Upper lobe of left lung (tissue), 4 donors: ENCODE data around the gene KCNN4.

Experiments
- CTCF ChIP-seq, 6 experiments: fragments of 450-650 bp in 4 of 6; fragments of 200-600 bp in 2 of 6; sonication (generic) in 2 of 6; IDR thresholded peaks; one replicate each; pipeline ENCODE4 v1.5.1; 2016 to 2019; ENCODE audit warnings: antibody characterized with exemption in 6 of 6
- EP300 ChIP-seq, 4 donors: sonication (generic); formaldehyde crosslinking; IDR thresholded peaks; one replicate each; pipeline ENCODE4 v1.5.1; 2017; ENCODE audit warnings: antibody characterized with exemption in 4 of 4, control low read depth in 2 of 4
- POLR2AphosphoS5 ChIP-seq, 2 donors: sonication (generic); formaldehyde crosslinking; IDR thresholded peaks; one replicate each; pipeline ENCODE4 v1.5.1; 2017; ENCODE audit warnings: antibody characterized with exemption in 2 of 2

GRCh38 chr19:43727593-43727853 is 53.2 kb downstream of the KCNN4 start:
- no peak for TF ChIP-seq CTCF (IDR thresholded peaks at IDR 0.05)
- TF ChIP-seq EP300 (IDR thresholded peaks at IDR 0.05): no peak
- no peak for TF ChIP-seq POLR2AphosphoS5 (IDR thresholded peaks at IDR 0.05)
